Keratinocyte (primary cell): ENCODE data around the gene LONP2. TPM values are rescaled to one million over a fixed set of nuclear protein-coding genes. Genes with fewer than 3 reads are reported as not detected.

Experiments
- DNase-seq: peaks from one replicate; pipeline ENCODE4 v3.0.0-alpha.2; 2011; ENCODE audit warnings: low read depth, missing footprints, low spot score
- FAIRE-seq: peaks from 2 replicates; lab custom pipeline; 2011; peaks lifted over from hg19 to GRCh38; lab: Jason Lieb, UNC
- H2AFZ ChIP-seq: 2 replicates; pipeline ENCODE4 v1.6.0; 2012; ENCODE audit warnings: low read length, control low read depth, inconsistent platforms; ENCODE audit not compliant: control insufficient read depth
- H3K27ac ChIP-seq: 2 replicates; pipeline ENCODE4 v1.5.1; 2011; ENCODE audit warnings: low read length; ENCODE audit not compliant: control insufficient read depth, insufficient read depth
- H3K27me3 ChIP-seq: 3 replicates; pipeline ENCODE4 v1.6.0; 2011; ENCODE audit warnings: low read length; ENCODE audit not compliant: control insufficient read depth, insufficient read depth; ENCODE audit errors: extremely low read depth
- H3K36me3 ChIP-seq, 2 experiments: 2 replicates in 1 of 2; 3 replicates in 1 of 2; pipeline ENCODE4 v1.5.1; 2011; ENCODE audit warnings: low read length in 2 of 2, mild to moderate bottlenecking in 1 of 2; ENCODE audit not compliant: control insufficient read depth in 2 of 2, insufficient read depth in 2 of 2; ENCODE audit errors: extremely low read depth in 1 of 2
- H3K4me1 ChIP-seq: 3 replicates; pipeline ENCODE4 v1.5.1; 2011; ENCODE audit warnings: low read length; ENCODE audit not compliant: control insufficient read depth, insufficient read depth; ENCODE audit errors: extremely low read depth
- H3K4me2 ChIP-seq: 3 replicates; pipeline ENCODE4 v1.6.0; 2011; ENCODE audit warnings: low read depth, low read length; ENCODE audit not compliant: control insufficient read depth, insufficient read depth; ENCODE audit errors: extremely low read depth
- H3K4me3 ChIP-seq, 3 experiments: fragments of 200-600 bp in 1 of 3; sonication (generic) in 1 of 3; 2 replicates in 2 of 3; 3 replicates in 1 of 3; pipeline ENCODE4 v1.5.1; 2011 to 2016; ENCODE audit warnings: low read length in 3 of 3, mild to moderate bottlenecking in 3 of 3, control low read depth in 2 of 3, inconsistent platforms in 1 of 3, low read depth in 1 of 3, mixed read lengths in 1 of 3, mixed run types in 1 of 3, moderate library complexity in 1 of 3; ENCODE audit not compliant: control insufficient read depth in 2 of 3, insufficient read depth in 2 of 3; ENCODE audit errors: extremely low read depth in 1 of 3
- H3K79me2 ChIP-seq: 2 replicates; pipeline ENCODE4 v1.6.0; 2012; ENCODE audit warnings: low read length; ENCODE audit not compliant: control insufficient read depth, insufficient read depth
- H3K9ac ChIP-seq: 3 replicates; pipeline ENCODE4 v1.6.0; 2011; ENCODE audit warnings: low read length; ENCODE audit not compliant: control insufficient read depth, insufficient read depth; ENCODE audit errors: extremely low read depth
- H3K9me1 ChIP-seq: 3 replicates; pipeline ENCODE4 v1.6.0; 2011; ENCODE audit warnings: low read length; ENCODE audit not compliant: control insufficient read depth, insufficient read depth; ENCODE audit errors: extremely low read depth
- H3K9me3 ChIP-seq: 2 replicates; pipeline ENCODE4 v1.5.1; 2012; ENCODE audit warnings: low read depth, low read length; ENCODE audit not compliant: control insufficient read depth
- H4K20me1 ChIP-seq: 3 replicates; pipeline ENCODE4 v1.6.0; 2011; ENCODE audit warnings: low read length; ENCODE audit not compliant: control insufficient read depth, insufficient read depth; ENCODE audit errors: extremely low read depth
- CTCF ChIP-seq, 3 experiments: IDR thresholded peaks in 1 of 3; conservative IDR thresholded peaks in 1 of 3; optimal IDR thresholded peaks in 1 of 3; 2 replicates in 2 of 3; 3 replicates in 1 of 3; pipeline versions ENCODE3 to v1.5.1; 2011; ENCODE audit warnings: low read length in 3 of 3, mild to moderate bottlenecking in 3 of 3, moderate library complexity in 2 of 3, control low read depth in 1 of 3, inconsistent platforms in 1 of 3; ENCODE audit not compliant: insufficient read depth in 2 of 3; ENCODE audit errors: extremely low read depth in 1 of 3
- EZH2 ChIP-seq: IDR thresholded peaks from one replicate; pipeline ENCODE4 v1.6.1; 2012; ENCODE audit warnings: inconsistent platforms, mild to moderate bottlenecking, low read length, moderate library complexity
- dilution Hi-C: fragments of 300-500 bp; cut with MboI; formaldehyde crosslinking; loops from one replicate; pipeline ENCODE4 v1.7.0; 2020; ENCODE audit warnings: low sequenced_read_pairs; ENCODE audit not compliant: extremely low pct_ligation_motif_present
- polyA plus RNA-seq, 5 experiments: library from polyadenylated mRNA; depleted of rRNA in 3 of 5; stranded (reverse) in 3 of 5; stranded (forward) in 1 of 5; unstranded in 1 of 5; fragments of >200 nt; gene quantifications; 1 replicate in 1 of 5; 2 replicates in 3 of 5; 3 replicates in 1 of 5; pipeline versions ENCODE4 v1.2.1 to v1.2.3, GENCODE V29; 2011 to 2012; ENCODE audit warnings: missing spikeins in 2 of 5, low read depth in 1 of 5, low replicate concordance in 1 of 5

The LONP2 gene
- polyA plus RNA-seq, 1 donor (not counting 4 experiments of a cell fraction or from before 2014, with no cell fraction given) = 49.4 TPM

- Histone ChIP-seq H3K9me1 (no peaks in the 10 kb centered on the region), H3K9me3 (no peaks in the 10 kb centered on the region), H2AFZ (no peak overlapping the region), H3K27me3 (no peaks in the 10 kb centered on the region), H3K9ac (no peak overlapping the region), H3K4me1 (no peaks in the 10 kb centered on the region), H3K27ac (no peak overlapping the region), H3K4me2 (no peak overlapping the region), H3K36me3 (peaks cover 13 to 28% of the 10 kb centered on the region in 2 experiments), H3K79me2 (peaks cover 18% of the 10 kb centered on the region), H3K4me3 (no peak overlapping the region), H4K20me1 (no peaks in the 10 kb centered on the region)
- TF ChIP-seq EZH2 (no peak), CTCF (optimal IDR thresholded peaks at IDR 0.05 in 1 of 3, IDR thresholded peaks at IDR 0.05 in 1 of 3, conservative IDR thresholded peaks at IDR 0.05 in 1 of 3; ENCODE audit: extremely low read depth in 1 of 3, insufficient read depth in 2 of 3, low read length in 3 of 3) (no peak)
- dilution Hi-C loops = no loop called here
- FAIRE-seq (no peak), DNase-seq (no peak)
These were observed 12.6 kb downstream of the LONP2 start for GRCh38 chr16:48256579-48257177.

DNA sequence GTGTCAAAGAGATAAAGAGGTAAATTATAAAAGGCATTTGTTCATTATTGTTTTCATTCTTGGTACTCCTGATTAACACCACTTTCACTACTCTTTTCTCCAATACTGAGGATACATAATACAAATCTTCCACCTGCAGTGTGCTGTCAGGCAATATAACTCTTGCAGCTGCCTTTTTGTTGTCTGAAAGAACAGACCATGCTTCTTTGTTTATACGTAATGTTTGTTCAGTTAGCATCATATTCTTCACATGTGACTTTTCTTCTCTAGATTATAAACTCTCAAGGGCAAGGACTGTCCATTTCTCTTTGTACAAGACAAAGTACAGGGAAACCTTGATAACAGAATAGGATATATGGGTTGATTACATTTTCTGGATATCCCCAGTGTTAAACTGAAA is 17.5 kb downstream of the LONP2 start:
- Histone ChIP-seq H3K79me2 (peaks cover 3% of the 10 kb centered on the region), H3K9me3 (no peaks in the 10 kb centered on the region), H3K4me1 (no peaks in the 10 kb centered on the region), H3K36me3 (peaks cover 13 to 28% of the 10 kb centered on the region in 2 experiments), H3K9me1 (no peaks in the 10 kb centered on the region), H4K20me1 (no peaks in the 10 kb centered on the region), H3K27ac (no peak overlapping the region), H3K4me3 (no peak overlapping the region), H2AFZ (no peak overlapping the region), H3K9ac (no peak overlapping the region), H3K4me2 (no peak overlapping the region), H3K27me3 (no peaks in the 10 kb centered on the region)
- no peak for TF ChIP-seq CTCF (optimal IDR thresholded peaks at IDR 0.05 in 1 of 3, IDR thresholded peaks at IDR 0.05 in 1 of 3, conservative IDR thresholded peaks at IDR 0.05 in 1 of 3; ENCODE audit: extremely low read depth in 1 of 3, insufficient read depth in 2 of 3, low read length in 3 of 3)
- TF ChIP-seq EZH2 = no peak
- no peak for FAIRE-seq
- dilution Hi-C loops = no loop called here
- no peak for DNase-seq
